MG63 (cell line): ENCODE measurements around the gene NCAM2. TPM values are rescaled to one million over a fixed set of nuclear protein-coding genes. Genes with fewer than 3 reads are reported as not detected.

ENCODE experiments used
- DNase-seq: peaks from one replicate; pipeline ENCODE4 v3.0.0-alpha.2; 2020
- H3K27me3 ChIP-seq: fragments of 250-450 bp; sonication (Bioruptor Pico); 2 replicates; pipeline ENCODE4 v1.5.1; 2020; ENCODE audit warnings: mild to moderate bottlenecking, moderate library complexity
- H3K36me3 ChIP-seq: fragments of 250-450 bp; sonication (Bioruptor Pico); 2 replicates; pipeline ENCODE4 v1.5.1; 2020; ENCODE audit warnings: mild to moderate bottlenecking, moderate library complexity
- H3K4me3 ChIP-seq: fragments of 250-450 bp; sonication (Bioruptor Pico); 2 replicates; pipeline ENCODE4 v1.5.1; 2020; ENCODE audit warnings: mild to moderate bottlenecking, moderate library complexity
- H3K9me3 ChIP-seq: fragments of 250-450 bp; sonication (Bioruptor Pico); 2 replicates; pipeline ENCODE4 v1.5.1; 2020; ENCODE audit warnings: mild to moderate bottlenecking, moderate library complexity
- total RNA-seq: library from RNA; depleted of rRNA; stranded (reverse); fragments of >200 nt; shearing (Covaris generic); gene quantifications from 2 replicates; pipeline ENCODE4 v1.2.3, GENCODE V29; 2014; ENCODE audit warnings: low replicate concordance

The NCAM2 gene
- total RNA-seq, 1 experiment from 2014 or later: 2.5 TPM

DNA sequence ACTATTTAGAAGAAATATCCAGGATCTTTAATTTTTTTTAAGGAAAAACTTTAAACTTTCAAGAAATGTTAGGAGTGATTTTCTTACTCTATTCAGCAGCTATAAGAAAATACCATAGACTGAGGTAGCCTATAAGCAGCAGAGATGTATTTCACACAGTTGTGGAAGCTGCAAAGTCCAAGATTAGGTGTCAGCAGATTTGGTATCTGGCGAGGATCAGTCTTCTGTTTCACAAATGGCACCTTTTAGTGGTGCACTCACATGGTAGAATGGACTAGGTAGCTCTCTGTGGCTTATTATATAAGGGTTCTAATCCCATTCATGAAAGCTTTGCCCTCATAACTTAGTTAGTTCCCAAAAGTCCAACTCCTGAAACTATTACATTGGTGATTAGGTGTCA lies 207.4 kb downstream of the NCAM2 start:
- no peaks in the 10 kb centered on the region for H3K27me3 ChIP-seq
- H3K36me3 ChIP-seq: no peaks in the 10 kb centered on the region; the same call in 1 of the 2 replicates
- H3K9me3 ChIP-seq: peaks cover 6% of the 10 kb centered on the region
- no peak overlapping the region for H3K4me3 ChIP-seq
- no peak for DNase-seq

DNA sequence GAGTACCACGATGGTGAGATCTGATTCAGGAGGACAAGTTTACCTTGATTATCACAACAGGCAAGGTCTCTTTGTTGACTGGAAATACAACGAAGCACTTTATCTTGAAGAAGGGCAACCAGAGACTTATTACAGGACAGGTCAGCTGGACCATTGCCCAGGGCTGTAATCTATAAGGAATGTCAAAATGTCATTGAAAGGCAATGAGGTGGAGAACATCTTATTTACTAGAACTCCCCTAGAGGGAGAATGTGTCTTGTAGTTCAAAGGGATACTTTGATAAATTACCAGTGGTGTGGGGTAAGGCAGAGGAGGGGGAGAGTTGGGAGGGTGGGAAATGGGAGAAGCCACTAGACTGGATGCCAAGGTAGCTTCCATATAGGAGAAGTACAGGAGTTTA lies 212.3 kb downstream of the NCAM2 start:
- Histone ChIP-seq H3K4me3 (no peak overlapping the region), H3K9me3 (peaks cover 2% of the 10 kb centered on the region; the same call in 1 of the 2 replicates), H3K27me3 (no peaks in the 10 kb centered on the region), H3K36me3 (no peaks in the 10 kb centered on the region)
- DNase-seq: no peak

DNA sequence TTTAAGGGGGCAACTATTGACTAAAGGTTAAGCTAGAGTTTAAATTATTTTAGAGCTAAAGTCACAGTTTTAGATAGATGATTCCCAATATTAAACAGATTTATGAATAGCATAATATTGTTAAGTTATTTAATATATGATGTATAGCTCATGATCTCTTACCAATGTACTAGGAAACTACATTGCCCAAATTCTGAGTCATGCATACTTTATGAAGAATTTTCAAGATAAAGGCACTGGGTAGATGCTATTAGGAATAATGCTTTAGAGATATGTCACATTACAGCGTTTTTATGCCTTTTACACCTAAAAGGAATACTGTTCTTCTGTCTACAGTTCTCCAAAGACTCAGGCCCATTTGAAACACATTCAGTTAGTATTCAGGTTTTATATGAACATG lies 215.1 kb downstream of the NCAM2 start:
- DNase-seq: no peak
- Histone ChIP-seq H3K36me3 (no peaks in the 10 kb centered on the region), H3K4me3 (no peak overlapping the region), H3K9me3 (no peaks in the 10 kb centered on the region; the same call in 1 of the 2 replicates), H3K27me3 (no peaks in the 10 kb centered on the region)

DNA sequence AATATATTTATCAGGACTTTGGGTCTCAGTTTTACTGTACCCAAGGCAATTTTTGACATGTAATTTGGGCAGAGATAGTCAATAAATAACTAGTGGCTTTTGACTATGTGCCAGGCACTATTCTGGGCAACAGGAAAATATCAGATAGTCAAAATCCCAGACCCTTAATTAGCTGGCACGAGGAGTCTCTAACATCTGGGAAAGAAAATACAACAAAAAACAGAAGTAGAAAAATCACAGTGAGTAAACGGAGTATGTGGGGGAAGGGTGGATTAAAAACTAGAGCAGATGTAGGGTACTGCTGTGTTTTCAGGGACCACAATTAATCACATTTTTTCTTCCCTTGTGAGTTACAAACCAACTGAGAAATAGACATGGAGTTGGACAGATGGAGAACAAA lies 217.8 kb downstream of the NCAM2 start:
- H3K4me3 ChIP-seq: no peak overlapping the region
- H3K27me3 ChIP-seq: no peaks in the 10 kb centered on the region
- H3K9me3 ChIP-seq: no peaks in the 10 kb centered on the region; the same call in 1 of the 2 replicates
- H3K36me3 ChIP-seq: no peaks in the 10 kb centered on the region
- no peak for DNase-seq

DNA sequence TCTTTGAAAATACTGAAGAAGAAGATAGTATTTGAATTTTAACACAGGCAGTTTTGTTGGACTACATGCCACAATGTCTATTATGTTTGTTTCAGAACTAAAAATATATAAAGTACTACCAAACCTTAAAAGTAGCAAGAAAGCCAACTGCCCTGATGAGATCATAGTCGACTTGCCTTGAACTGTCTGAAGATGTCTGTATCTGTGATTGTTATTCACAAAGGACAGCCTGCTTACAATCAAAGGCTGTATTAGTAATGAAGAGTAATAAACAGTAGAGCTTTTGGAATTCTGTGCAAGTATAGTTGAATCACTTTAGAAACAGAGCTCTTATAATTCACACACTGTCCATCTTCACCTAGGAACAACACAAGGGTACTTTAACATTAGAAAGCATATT lies 228.3 kb downstream of the NCAM2 start:
- no peak overlapping the region for H3K4me3 ChIP-seq
- H3K27me3 ChIP-seq: no peaks in the 10 kb centered on the region
- no peaks in the 10 kb centered on the region for H3K36me3 ChIP-seq
- no peak for DNase-seq
- peaks cover 8% of the 10 kb centered on the region for H3K9me3 ChIP-seq

DNA sequence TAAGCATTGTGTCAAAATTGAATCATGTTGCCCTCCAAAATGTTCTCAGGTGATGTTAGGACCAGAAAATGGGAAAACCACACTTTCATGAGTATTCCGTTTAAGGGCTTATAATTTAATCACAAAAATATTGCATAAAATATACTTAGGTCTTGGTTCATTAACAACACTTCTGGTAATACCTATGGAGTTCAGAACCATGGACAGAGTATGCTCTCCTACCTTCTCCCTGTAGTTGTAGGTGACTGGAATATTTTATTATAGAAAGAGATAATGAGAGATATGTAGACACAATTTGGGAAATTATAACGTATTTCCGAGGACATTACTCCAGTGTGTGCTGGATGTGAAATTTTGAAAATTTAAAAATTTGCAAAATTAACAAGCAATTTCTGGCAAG lies 232.5 kb downstream of the NCAM2 start:
- H3K9me3 ChIP-seq: no peaks in the 10 kb centered on the region
- DNase-seq: no peak
- no peaks in the 10 kb centered on the region for H3K36me3 ChIP-seq
- H3K27me3 ChIP-seq: no peaks in the 10 kb centered on the region
- H3K4me3 ChIP-seq: no peak overlapping the region

DNA sequence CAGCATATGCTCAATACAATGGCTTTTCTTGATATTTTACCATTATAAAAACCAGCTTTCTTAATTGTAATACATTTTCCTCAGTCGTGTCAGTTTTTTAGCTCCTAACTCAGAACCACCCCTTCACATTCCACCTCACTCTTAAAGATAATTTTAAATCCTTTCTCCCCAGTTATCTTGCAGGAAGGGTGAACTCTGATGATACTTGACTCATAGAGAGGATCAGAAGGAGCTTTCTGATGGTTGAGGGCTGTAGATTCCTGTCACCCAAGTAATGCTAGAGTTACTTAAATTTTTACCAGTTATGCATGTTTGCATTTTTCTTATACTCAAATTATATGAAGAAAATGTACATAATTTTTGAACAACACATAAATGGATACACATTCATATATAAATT lies 233.7 kb downstream of the NCAM2 start:
- Histone ChIP-seq H3K27me3 (no peaks in the 10 kb centered on the region), H3K4me3 (no peak overlapping the region), H3K36me3 (no peaks in the 10 kb centered on the region), H3K9me3 (no peaks in the 10 kb centered on the region)
- no peak for DNase-seq

DNA sequence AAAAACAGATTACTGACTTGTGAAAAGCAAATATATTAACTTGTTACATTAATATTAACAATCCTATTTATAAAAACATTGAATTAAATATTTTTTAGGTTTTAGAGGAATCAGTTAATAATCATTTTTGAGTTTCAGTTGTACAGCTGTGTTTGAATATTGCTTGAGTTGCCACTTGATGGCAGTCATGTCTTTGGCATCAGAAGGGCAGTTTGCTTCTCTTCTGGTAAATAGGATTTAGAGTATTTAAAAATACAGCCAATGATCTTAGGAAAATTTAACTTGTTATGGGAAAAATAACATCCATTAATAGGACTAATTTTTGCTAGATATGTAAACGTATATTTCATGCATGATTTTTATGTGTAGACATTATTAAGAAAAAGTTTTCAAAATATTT lies 234.1 kb downstream of the NCAM2 start:
- H3K36me3 ChIP-seq: no peaks in the 10 kb centered on the region
- no peaks in the 10 kb centered on the region for H3K9me3 ChIP-seq
- no peak overlapping the region for H3K4me3 ChIP-seq
- H3K27me3 ChIP-seq: no peaks in the 10 kb centered on the region
- peak; percentile 20 for DNase-seq

DNA sequence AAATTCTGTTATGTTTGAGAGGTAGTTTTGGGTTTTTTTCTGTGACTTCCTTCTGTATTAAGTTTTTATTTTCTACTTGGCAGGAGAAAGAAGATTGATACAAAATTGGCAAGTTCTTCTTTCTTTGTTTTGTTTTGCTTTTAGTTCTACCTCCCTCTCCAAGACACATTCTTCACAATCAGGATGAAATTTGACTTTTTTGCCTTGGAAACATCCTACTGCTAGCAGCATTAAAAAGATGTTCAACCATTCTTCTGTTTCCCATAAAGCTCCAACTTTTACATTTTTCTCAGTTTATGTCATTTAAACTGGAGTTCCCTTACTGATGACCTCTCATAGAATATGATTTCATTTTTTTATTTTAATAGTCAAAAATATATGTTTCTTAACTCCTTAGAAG lies 234.8 kb downstream of the NCAM2 start:
- Histone ChIP-seq H3K4me3 (no peak overlapping the region), H3K9me3 (no peaks in the 10 kb centered on the region), H3K27me3 (no peaks in the 10 kb centered on the region), H3K36me3 (no peaks in the 10 kb centered on the region)
- DNase-seq: no peak

DNA sequence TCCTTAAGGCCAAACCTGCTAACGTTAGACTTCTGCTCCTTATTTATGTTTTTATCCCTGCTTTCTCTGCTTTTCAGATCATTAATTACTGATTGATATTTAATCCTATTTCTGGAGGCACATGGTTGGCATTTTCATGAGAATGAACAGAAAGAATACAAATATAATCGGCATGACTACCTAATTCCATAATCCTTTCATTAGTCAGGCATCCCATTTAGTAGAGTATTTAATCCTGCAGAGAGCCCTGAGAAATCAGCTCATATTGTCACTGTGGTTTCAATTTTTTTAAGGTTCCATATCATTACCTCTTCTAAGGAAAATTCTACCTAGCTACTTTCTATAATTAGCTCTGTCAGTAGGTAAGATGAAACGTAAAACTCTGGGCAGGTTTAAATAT lies 238.8 kb downstream of the NCAM2 start:
- Histone ChIP-seq H3K36me3 (no peaks in the 10 kb centered on the region), H3K27me3 (no peaks in the 10 kb centered on the region), H3K4me3 (no peak overlapping the region), H3K9me3 (no peaks in the 10 kb centered on the region)
- DNase-seq: no peak

DNA sequence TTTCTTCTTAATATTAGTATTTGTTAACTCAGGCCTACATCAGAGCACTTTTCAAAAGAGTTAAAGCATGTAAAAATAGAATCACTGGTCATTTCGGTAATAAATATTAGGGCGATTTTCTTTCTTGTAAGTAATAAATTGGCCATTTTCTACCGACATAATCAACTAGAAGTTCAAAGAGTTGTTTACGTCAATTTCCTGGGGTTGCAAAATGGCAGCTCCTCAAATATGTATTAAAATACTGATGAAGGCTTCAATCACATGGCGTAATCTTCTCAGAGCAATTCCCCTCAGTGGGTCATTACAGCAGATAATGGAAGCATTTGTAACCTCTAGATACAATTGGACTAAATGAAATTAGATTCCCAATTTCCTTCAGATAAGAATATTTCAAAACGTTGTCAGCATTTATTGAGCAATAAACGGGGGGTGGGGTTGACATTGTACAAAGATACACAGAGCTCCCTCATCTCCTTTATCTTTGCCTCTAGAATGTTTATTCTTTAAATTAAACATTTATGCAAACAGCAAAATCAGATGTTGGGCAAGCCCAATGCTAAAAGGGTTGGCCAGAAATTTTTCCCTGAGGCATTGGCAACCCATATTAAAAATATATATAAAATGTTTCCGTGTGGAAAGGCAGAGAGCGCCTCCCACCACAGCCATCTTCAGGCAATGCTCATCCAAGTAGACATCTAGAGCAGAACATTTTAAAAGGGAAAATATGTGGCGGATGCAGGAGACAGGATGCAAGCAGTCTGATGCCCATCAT lies 240.6 kb downstream of the NCAM2 start:
- no peaks in the 10 kb centered on the region for H3K9me3 ChIP-seq
- no peaks in the 10 kb centered on the region for H3K27me3 ChIP-seq
- no peak for DNase-seq
- no peaks in the 10 kb centered on the region for H3K36me3 ChIP-seq
- H3K4me3 ChIP-seq: no peak overlapping the region

DNA sequence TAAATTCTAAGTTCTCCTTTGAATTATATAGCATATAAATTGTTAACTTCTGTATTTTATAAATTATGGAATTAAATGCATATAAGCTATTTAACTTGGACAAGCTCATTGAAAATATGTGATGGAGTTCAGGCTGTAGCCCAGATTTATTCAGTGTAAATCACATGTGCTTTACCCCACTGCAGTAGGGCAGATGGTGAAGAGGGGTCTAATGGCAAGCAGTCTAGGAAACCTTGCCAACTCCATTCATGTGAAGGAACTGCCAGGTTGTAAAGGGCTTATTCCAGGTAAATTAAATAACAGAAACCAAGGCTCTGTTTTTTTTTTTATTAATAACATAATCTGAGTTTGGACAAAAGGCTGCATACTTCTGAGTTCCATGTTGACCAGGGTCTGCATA lies 243.2 kb downstream of the NCAM2 start:
- Histone ChIP-seq H3K4me3 (no peak overlapping the region), H3K9me3 (no peaks in the 10 kb centered on the region), H3K36me3 (no peaks in the 10 kb centered on the region), H3K27me3 (no peaks in the 10 kb centered on the region)
- no peak for DNase-seq

DNA sequence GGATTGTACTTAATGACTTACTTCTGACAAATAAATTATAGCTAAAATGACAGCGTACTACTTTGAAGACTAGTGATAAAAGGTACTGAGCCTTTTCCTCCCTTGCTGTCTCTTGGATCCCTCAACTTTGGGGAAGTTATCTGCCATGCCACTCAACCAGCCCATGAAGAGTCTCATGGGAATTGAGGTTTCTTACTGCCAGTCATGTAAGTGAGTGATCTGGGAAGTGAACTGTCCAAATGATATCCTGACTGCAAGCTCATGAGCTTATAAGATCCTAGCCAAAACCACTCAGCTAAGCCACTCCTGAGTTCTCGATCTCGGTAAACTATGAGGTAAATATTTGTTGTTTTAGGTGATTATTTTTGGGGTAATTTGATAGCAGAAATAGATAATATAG lies 247.8 kb downstream of the NCAM2 start:
- Histone ChIP-seq H3K27me3 (no peaks in the 10 kb centered on the region), H3K9me3 (no peaks in the 10 kb centered on the region), H3K4me3 (no peak overlapping the region), H3K36me3 (no peaks in the 10 kb centered on the region)
- DNase-seq: no peak

DNA sequence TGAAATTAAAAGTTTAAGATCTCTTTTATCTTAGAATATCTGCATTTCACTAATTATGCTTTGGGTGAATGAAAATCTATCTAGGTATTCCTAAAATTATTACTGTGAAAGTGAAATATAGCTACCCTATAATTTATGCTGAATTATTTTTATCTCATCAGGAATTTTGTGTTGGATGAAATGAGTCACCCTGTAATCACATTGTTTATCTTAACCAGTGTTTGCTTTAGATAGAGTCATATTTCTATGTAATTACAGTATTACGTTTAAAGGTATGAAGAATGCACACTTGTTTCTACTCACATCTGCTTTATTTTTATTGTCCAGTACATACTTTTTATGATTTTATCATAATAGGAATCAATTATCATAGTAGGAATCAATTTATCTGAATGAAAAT lies 249.2 kb downstream of the NCAM2 start:
- DNase-seq: no peak
- Histone ChIP-seq H3K9me3 (no peaks in the 10 kb centered on the region), H3K27me3 (no peaks in the 10 kb centered on the region), H3K36me3 (no peaks in the 10 kb centered on the region), H3K4me3 (no peak overlapping the region)

DNA sequence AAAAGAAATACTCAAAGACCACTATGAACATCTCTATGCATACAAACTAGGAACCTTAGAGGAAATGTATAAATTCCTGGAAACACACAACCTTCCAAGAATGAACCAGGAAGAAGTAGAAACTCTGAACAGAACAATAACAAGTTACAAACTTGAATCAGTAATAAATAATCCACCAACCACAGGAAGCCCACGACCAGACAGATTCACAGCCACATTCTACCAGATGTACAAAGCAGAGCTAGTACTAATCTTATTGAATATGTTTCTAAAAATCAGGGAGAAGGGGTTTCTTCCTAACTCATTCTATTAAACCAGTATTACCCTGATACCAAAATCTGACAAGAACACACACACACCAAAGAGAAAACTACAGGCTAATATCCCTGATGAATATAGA lies 263.8 kb downstream of the NCAM2 start:
- no peaks in the 10 kb centered on the region for H3K27me3 ChIP-seq

DNA sequence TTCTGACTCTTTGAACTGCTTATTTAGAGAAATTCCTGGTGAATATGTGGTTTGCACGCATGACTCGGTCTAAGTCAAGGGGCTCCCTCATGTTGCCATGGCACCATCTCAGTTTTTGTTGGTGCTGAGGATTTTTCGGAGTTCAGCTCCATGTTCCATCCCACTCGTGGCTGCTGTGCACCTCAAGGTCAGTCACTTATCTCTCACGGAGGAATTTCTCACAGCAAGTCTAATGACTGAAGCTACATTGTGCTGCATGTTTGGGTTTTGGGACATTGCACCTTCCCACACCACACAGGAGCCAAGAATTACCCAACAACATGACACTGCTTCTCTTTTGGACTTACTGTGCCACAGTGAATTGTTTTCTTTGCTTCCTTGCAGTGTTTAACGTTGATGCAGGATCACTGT lies 269.9 kb downstream of the NCAM2 start:
- H3K4me3 ChIP-seq: no peak overlapping the region
- no peaks in the 10 kb centered on the region for H3K36me3 ChIP-seq
- H3K27me3 ChIP-seq: no peaks in the 10 kb centered on the region
- no peak for DNase-seq
- no peaks in the 10 kb centered on the region for H3K9me3 ChIP-seq

More for the DNA sequence above, 263.8 kb downstream of the NCAM2 start:
- H3K4me3 ChIP-seq: no peak overlapping the region
- no peak for DNase-seq
- H3K9me3 ChIP-seq: no peaks in the 10 kb centered on the region
- no peaks in the 10 kb centered on the region for H3K36me3 ChIP-seq

DNA sequence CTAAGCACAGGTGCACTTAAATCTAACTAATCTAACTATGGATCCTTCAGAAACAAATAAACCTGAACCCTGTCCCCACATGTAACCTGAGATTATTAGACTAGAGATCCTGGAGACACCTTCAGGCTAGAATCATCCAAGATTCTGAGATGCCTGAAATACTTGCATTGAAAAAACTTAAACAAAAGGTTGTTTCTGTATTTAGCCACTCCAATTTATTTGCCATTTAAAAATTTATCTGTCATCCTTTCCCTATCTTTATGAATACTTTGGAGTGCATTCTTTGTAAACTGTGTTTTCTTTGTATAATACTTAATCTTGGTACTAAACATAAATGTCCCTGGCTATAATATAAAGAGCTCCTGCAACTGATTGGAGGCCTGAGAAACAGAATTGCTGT lies 270.7 kb downstream of the NCAM2 start:
- no peak for DNase-seq
- H3K36me3 ChIP-seq: no peaks in the 10 kb centered on the region
- no peaks in the 10 kb centered on the region for H3K27me3 ChIP-seq
- H3K9me3 ChIP-seq: no peaks in the 10 kb centered on the region
- H3K4me3 ChIP-seq: no peak overlapping the region

DNA sequence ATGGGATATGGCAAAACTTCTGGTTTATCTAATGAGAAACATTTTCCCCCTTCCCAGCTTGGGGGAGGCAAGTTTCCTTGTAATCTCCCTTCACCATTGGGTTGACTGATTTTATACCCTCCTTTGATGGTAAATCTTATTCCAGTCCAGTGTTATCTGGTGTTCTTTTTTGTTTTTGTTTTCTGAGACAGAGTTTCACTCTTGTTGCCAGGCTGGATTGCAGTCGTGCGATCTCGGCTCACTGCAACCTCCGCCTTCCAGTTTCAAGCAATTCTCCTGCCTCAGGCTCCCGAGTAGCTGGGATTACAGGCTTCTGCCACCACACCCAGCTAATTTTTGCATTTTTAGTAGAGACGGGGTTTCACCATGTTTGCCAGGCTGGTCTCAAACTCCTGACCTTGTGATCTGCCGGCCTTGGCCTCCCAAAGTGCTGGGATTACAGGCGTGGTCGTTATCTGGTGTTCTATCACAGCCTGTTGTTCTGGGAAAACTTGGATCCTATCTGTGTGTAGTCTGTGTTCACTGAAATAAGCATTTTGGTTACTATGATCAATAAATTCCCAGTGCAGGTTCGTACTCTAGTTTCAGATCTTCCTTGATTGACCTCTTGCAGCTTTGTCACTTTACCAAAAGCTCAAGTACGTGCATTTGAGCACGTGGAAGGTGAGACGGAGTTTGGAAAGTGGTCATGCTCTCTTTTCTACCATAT lies 281.1 kb downstream of the NCAM2 start:
- no peaks in the 10 kb centered on the region for H3K27me3 ChIP-seq
- H3K9me3 ChIP-seq: no peaks in the 10 kb centered on the region
- no peaks in the 10 kb centered on the region for H3K36me3 ChIP-seq
- H3K4me3 ChIP-seq: no peak overlapping the region
- no peak for DNase-seq
